SK-N-SH (cell line): ENCODE measurements around the gene RERGL. TPM values are rescaled to one million over a fixed set of nuclear protein-coding genes. Genes with fewer than 3 reads are reported as not detected.

ENCODE experiments used
- CTCF ChIA-PET: fragments of 300-600, 350-600 bp; formaldehyde crosslinking; extraction: SDS; loops from one replicate; lab custom pipeline; 2021; lab: Yijun Ruan, JAX
- POLR2A ChIA-PET: fragments of 350-600 bp; sonication (Branson Sonifier 250); formaldehyde crosslinking; extraction: SDS; loops from one replicate; lab custom pipeline; 2020; ENCODE audit warnings: antibody characterized with exemption, inconsistent platforms; lab: Yijun Ruan, JAX
- DNase-seq: peaks from one replicate; pipeline ENCODE4 v3.0.0; 2012
- H2AFZ ChIP-seq: fragments of 200-600 bp; sonication (generic); 2 replicates; pipeline ENCODE4 v1.8.1; 2016; ENCODE audit warnings: antibody characterized with exemption, mild to moderate bottlenecking, low read depth
- H3F3A ChIP-seq: fragments of 200-600 bp; sonication (generic); replicated peaks from 2 replicates; pipeline ENCODE3; 2016; ENCODE audit warnings: antibody characterized with exemption, mild to moderate bottlenecking; ENCODE audit not compliant: insufficient read depth
- H3K27ac ChIP-seq, 2 experiments: fragments of 200-500 bp in 1 of 2; fragments of 200-600 bp in 1 of 2; sonication (Bioruptor generic) in 1 of 2; sonication (generic), shearing (Covaris generic) in 1 of 2; 2 replicates each; pipeline versions ENCODE4 v1.5.1 to v1.6.1; 2014 to 2016; ENCODE audit warnings: low read depth in 2 of 2, inconsistent platforms in 1 of 2, low read length in 1 of 2, mild to moderate bottlenecking in 1 of 2, mixed read lengths in 1 of 2
- H3K27me3 ChIP-seq: fragments of 200-600 bp; sonication (generic), shearing (Covaris generic); 2 replicates; pipeline ENCODE4 v1.6.1; 2016; ENCODE audit warnings: mixed run types; ENCODE audit not compliant: insufficient read depth
- H3K36me3 ChIP-seq, 2 experiments: fragments of 200-500 bp in 1 of 2; fragments of 200-600 bp in 1 of 2; sonication (Bioruptor generic) in 1 of 2; sonication (generic) in 1 of 2; replicated peaks in 1 of 2; 2 replicates each; pipeline versions ENCODE3 to v1.5.1; 2014 to 2016; ENCODE audit warnings: low read length in 1 of 2, mild to moderate bottlenecking in 1 of 2; ENCODE audit not compliant: insufficient read depth in 2 of 2, control insufficient read depth in 1 of 2
- H3K4me1 ChIP-seq, 2 experiments: fragments of 200-500 bp in 1 of 2; fragments of 200-600 bp in 1 of 2; sonication (Bioruptor generic) in 1 of 2; sonication (generic), shearing (Covaris generic) in 1 of 2; 2 replicates each; pipeline versions ENCODE4 v1.5.1 to v1.6.1; 2014 to 2016; ENCODE audit warnings: low read depth in 1 of 2, low read length in 1 of 2, mixed run types in 1 of 2; ENCODE audit not compliant: insufficient read depth in 2 of 2, control insufficient read depth in 1 of 2
- H3K4me2 ChIP-seq: fragments of 200-600 bp; sonication (generic), shearing (Covaris generic); 2 replicates; pipeline ENCODE4 v1.6.1; 2017; ENCODE audit warnings: mixed run types
- H3K4me3 ChIP-seq, 2 experiments: fragments of 200-500 bp in 1 of 2; fragments of 200-600 bp in 1 of 2; sonication (Bioruptor generic) in 1 of 2; sonication (generic), shearing (Covaris generic) in 1 of 2; 2 replicates each; pipeline versions ENCODE4 v1.5.1 to v1.8.1; 2014 to 2016; ENCODE audit warnings: low read depth in 2 of 2, inconsistent platforms in 1 of 2, low read length in 1 of 2, mild to moderate bottlenecking in 1 of 2, mixed read lengths in 1 of 2, moderate library complexity in 1 of 2
- H3K79me2 ChIP-seq: fragments of 200-600 bp; sonication (generic); 2 replicates; pipeline ENCODE4 v1.8.1; 2017; ENCODE audit warnings: mild to moderate bottlenecking; ENCODE audit not compliant: insufficient read depth
- H3K9ac ChIP-seq: fragments of 200-600 bp; sonication (generic); 2 replicates; pipeline ENCODE4 v1.6.1; 2017; ENCODE audit warnings: mixed run types
- H3K9me2 ChIP-seq: fragments of 200-600 bp; sonication (generic); 2 replicates; pipeline ENCODE4 v1.6.1; 2017; ENCODE audit warnings: mixed run types
- H3K9me3 ChIP-seq: fragments of 200-600 bp; sonication (generic); 2 replicates; pipeline ENCODE4 v1.6.1; 2017; ENCODE audit warnings: mixed run types, mild to moderate bottlenecking, moderate library complexity
- H4K20me1 ChIP-seq: fragments of 200-600 bp; sonication (generic); 2 replicates; pipeline ENCODE4 v1.6.1; 2017; ENCODE audit warnings: mild to moderate bottlenecking, mixed run types; ENCODE audit not compliant: insufficient read depth
- EP300 ChIP-seq, 2 experiments: IDR thresholded peaks; 2 replicates each; pipeline versions ENCODE4 v1.4.0 to v1.6.1; 2012; ENCODE audit warnings: borderline replicate concordance in 1 of 2, low read depth in 1 of 2, low read length in 1 of 2
- EZH2phosphoT487 ChIP-seq: fragments of 200-600 bp; sonication (generic); IDR thresholded peaks from 2 replicates; pipeline ENCODE4 v1.6.1; 2017; ENCODE audit warnings: low read depth, mixed run types, mild to moderate bottlenecking, antibody characterized with exemption, moderate library complexity, borderline replicate concordance
- FOSL2 ChIP-seq: IDR thresholded peaks from 2 replicates; pipeline ENCODE4 v1.4.0; 2012; ENCODE audit warnings: low read depth, mild to moderate bottlenecking, moderate library complexity, borderline replicate concordance
- FOXM1 ChIP-seq: IDR thresholded peaks from 2 replicates; pipeline ENCODE4 v1.4.0; 2012; ENCODE audit warnings: low read depth, mild to moderate bottlenecking
- JUND ChIP-seq: IDR thresholded peaks from 2 replicates; pipeline ENCODE4 v1.4.0; 2012
- MXI1 ChIP-seq: IDR thresholded peaks from 2 replicates; pipeline ENCODE4 v1.6.1; 2012; ENCODE audit warnings: mild to moderate bottlenecking, low read depth, low read length, improper control_type of control experiment
- NFIC ChIP-seq: IDR thresholded peaks from 2 replicates; pipeline ENCODE4 v1.4.0; 2012; ENCODE audit warnings: borderline replicate concordance
- POLR2AphosphoS5 ChIP-seq: IDR thresholded peaks from 2 replicates; pipeline ENCODE4 v1.6.1; 2012; ENCODE audit warnings: low read depth, low read length
- RCOR1 ChIP-seq: fragments of 150-350 bp; IDR thresholded peaks from 2 replicates; pipeline ENCODE4 v1.6.1; 2017; ENCODE audit warnings: antibody characterized with exemption, low read length
- REST ChIP-seq: IDR thresholded peaks from 2 replicates; pipeline ENCODE4 v1.6.1; 2012; ENCODE audit warnings: mild to moderate bottlenecking, low read depth, low read length, moderate library complexity
- RFX5 ChIP-seq: IDR thresholded peaks from 2 replicates; pipeline ENCODE4 v1.6.1; 2012; ENCODE audit warnings: mild to moderate bottlenecking, improper control_type of control experiment, low read length
- RXRA ChIP-seq: IDR thresholded peaks from 2 replicates; pipeline ENCODE4 v1.4.0; 2012; ENCODE audit warnings: low read depth, mild to moderate bottlenecking, borderline replicate concordance
- SIN3A ChIP-seq: IDR thresholded peaks from 2 replicates; pipeline ENCODE4 v1.6.1; 2012; ENCODE audit warnings: low read depth, mild to moderate bottlenecking, low read length, moderate library complexity, borderline replicate concordance
- SMC3 ChIP-seq: IDR thresholded peaks from 2 replicates; pipeline ENCODE4 v1.6.1; 2012; ENCODE audit warnings: low read depth, low read length, improper control_type of control experiment
- TAF1 ChIP-seq: IDR thresholded peaks from 2 replicates; pipeline ENCODE4 v1.6.1; 2012; ENCODE audit warnings: low read depth, mild to moderate bottlenecking, low read length, moderate library complexity, borderline replicate concordance
- TCF12 ChIP-seq: IDR thresholded peaks from 2 replicates; pipeline ENCODE4 v1.4.0; 2012
- YY1 ChIP-seq: IDR thresholded peaks from 2 replicates; pipeline ENCODE4 v1.4.0; 2012; ENCODE audit warnings: low read depth, mild to moderate bottlenecking
- ZBTB33 ChIP-seq: IDR thresholded peaks from 2 replicates; pipeline ENCODE4 v1.4.0; 2012; ENCODE audit warnings: low read depth, borderline replicate concordance
- WGBS: methylation state at CpG from one replicate; pipeline ENCODE4 v1.1.6; 2017; ENCODE audit warnings: low lambda C conversion rate; 5-methylcytosine and 5-hydroxymethylcytosine counted together
- polyA plus RNA-seq, 3 experiments: library from polyadenylated mRNA; depleted of rRNA; stranded (reverse); fragments of >200 nt; gene quantifications; 2 replicates each; pipeline ENCODE4 v1.2.3, GENCODE V29; 2012
- TF ChIP-seq, protein P1 (sequence below): IDR thresholded peaks from 2 replicates; pipeline ENCODE4; 2012
- TF ChIP-seq, protein P2 (sequence below): IDR thresholded peaks from 2 replicates; pipeline ENCODE4 v1.4.0; 2012; ENCODE audit warnings: low read depth, borderline replicate concordance
- TF ChIP-seq, protein P3 (sequence below): fragments of 150-350 bp; IDR thresholded peaks from 2 replicates; pipeline ENCODE4 v1.6.1; 2016; ENCODE audit warnings: mild to moderate bottlenecking, low read depth, low read length
- TF ChIP-seq, protein P4 (sequence below): fragments of 150-350 bp; IDR thresholded peaks from 2 replicates; pipeline ENCODE4 v1.6.1; 2017; ENCODE audit warnings: antibody characterized with exemption, low read length, low read depth, borderline replicate concordance

RERGL gene
- polyA plus RNA-seq, 1 of the 3 experiments (the other 2 are of a cell fraction) = 0.13 TPM

DNA sequence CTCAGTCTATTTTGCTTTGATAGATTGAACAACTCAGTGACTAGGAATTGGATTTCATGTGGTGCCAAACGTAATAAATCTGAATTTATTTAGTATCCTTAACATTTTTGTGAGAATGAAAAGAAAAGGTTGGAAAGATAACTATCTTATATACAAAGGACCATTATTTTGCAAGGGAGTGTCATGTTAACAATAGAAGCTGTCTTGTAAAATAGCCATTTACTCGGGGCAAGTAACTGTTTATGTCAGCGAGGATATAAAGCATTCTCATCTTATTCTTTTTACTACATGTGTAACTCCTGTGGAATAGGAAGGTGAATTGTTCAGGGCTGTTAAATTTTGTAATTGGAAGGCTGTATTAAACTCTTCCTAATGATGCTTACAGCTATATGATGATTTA lies 5.9 kb downstream of the RERGL start (continued):
- TF ChIP-seq, protein P1, sequence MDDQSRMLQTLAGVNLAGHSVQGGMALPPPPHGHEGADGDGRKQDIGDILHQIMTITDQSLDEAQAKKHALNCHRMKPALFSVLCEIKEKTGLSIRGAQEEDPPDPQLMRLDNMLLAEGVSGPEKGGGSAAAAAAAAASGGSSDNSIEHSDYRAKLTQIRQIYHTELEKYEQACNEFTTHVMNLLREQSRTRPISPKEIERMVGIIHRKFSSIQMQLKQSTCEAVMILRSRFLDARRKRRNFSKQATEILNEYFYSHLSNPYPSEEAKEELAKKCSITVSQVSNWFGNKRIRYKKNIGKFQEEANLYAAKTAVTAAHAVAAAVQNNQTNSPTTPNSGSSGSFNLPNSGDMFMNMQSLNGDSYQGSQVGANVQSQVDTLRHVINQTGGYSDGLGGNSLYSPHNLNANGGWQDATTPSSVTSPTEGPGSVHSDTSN = no peak
- no peak for TF ChIP-seq EP300 (IDR thresholded peaks at IDR 0.05; ENCODE audit: borderline replicate concordance in 1 of 2, low read depth in 1 of 2, low read length in 1 of 2)
- no peak for TF ChIP-seq TAF1
- TF ChIP-seq, protein P2, sequence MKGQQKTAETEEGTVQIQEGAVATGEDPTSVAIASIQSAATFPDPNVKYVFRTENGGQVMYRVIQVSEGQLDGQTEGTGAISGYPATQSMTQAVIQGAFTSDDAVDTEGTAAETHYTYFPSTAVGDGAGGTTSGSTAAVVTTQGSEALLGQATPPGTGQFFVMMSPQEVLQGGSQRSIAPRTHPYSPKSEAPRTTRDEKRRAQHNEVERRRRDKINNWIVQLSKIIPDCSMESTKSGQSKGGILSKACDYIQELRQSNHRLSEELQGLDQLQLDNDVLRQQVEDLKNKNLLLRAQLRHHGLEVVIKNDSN = no peak
- TF ChIP-seq JUND = no peak
- TF ChIP-seq, protein P3, sequence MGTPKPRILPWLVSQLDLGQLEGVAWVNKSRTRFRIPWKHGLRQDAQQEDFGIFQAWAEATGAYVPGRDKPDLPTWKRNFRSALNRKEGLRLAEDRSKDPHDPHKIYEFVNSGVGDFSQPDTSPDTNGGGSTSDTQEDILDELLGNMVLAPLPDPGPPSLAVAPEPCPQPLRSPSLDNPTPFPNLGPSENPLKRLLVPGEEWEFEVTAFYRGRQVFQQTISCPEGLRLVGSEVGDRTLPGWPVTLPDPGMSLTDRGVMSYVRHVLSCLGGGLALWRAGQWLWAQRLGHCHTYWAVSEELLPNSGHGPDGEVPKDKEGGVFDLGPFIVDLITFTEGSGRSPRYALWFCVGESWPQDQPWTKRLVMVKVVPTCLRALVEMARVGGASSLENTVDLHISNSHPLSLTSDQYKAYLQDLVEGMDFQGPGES = no peak
- TF ChIP-seq, all 33 proteins: peak for 0

DNA sequence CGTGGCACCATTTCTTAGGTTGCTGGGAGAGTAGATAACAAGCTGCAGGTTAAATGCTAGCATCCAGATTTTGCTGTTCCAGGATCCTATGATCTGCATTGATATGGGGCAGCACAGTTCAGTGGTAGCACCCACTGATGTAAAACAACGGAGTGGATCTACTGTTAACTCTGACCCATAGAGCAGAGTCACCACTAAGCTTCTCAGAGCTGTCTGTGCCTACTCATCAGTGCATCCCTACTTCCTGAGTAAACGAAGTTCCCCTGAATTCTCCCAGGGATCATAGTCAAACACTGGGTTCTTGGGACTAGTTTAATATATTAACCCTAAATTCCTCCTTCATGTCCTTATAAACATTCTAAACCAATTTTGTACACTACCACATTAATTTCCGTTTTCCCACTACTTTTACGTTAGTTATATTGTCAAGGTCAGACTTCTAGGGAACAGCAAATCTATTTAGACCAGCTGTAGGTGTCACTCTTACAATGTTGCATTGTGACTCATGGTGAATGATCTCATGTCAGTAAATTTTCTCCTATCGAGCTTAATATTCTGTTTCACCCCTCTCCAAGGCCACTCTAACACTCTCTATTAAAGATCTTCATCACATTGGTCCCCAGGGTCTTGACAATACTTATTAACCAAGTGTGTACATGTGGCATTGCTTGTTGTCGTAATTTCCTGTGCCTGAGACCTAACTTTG lies 10.3 kb downstream of the RERGL start:
- no peak overlapping the region for H3K4me3 ChIP-seq
- no peaks in the 10 kb centered on the region for H3K79me2 ChIP-seq
- ChIA-PET CTCF (interaction anchor here (1.2 kb wide), 1 partner anchor 17 kb away, joined by 3 read pairs; no protein-coding TSS in a partner anchor), POLR2A (no interaction called here)
- no peak overlapping the region for H3K9ac ChIP-seq
- no peak for DNase-seq
- H3K27ac ChIP-seq = no peak overlapping the region
- H3K27me3 ChIP-seq = no peaks in the 10 kb centered on the region
- TF ChIP-seq TAF1 (no peak), POLR2AphosphoS5 (no peak), EP300 (IDR thresholded peaks at IDR 0.05; ENCODE audit: borderline replicate concordance in 1 of 2, low read depth in 1 of 2, low read length in 1 of 2) (no peak), SIN3A (no peak), RFX5 (no peak), RCOR1 (no peak), TCF12 (no peak), YY1 (no peak), REST (no peak), RXRA (no peak), FOXM1 (no peak), MXI1 (no peak), FOSL2 (no peak), EZH2phosphoT487 (no peak), NFIC (no peak), ZBTB33 (no peak), SMC3 (no peak)
- TF ChIP-seq, protein P4, sequence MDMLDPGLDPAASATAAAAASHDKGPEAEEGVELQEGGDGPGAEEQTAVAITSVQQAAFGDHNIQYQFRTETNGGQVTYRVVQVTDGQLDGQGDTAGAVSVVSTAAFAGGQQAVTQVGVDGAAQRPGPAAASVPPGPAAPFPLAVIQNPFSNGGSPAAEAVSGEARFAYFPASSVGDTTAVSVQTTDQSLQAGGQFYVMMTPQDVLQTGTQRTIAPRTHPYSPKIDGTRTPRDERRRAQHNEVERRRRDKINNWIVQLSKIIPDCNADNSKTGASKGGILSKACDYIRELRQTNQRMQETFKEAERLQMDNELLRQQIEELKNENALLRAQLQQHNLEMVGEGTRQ = no peak
- H3K36me3 ChIP-seq = no peaks in the 10 kb centered on the region
- WGBS = 2% methylated on average over 7 of the region's 7 CpGs
- no peaks in the 10 kb centered on the region for H3F3A ChIP-seq
- H3K9me2 ChIP-seq = no peaks in the 10 kb centered on the region; the same call in 1 of the 2 replicates
- H2AFZ ChIP-seq = no peak overlapping the region
- no peaks in the 10 kb centered on the region for H3K9me3 ChIP-seq
- H3K4me2 ChIP-seq = no peak overlapping the region
- H3K4me1 ChIP-seq = no peaks in the 10 kb centered on the region
- no peaks in the 10 kb centered on the region for H4K20me1 ChIP-seq
